ENCODE measurements around the gene MAP3K20.

DNA sequence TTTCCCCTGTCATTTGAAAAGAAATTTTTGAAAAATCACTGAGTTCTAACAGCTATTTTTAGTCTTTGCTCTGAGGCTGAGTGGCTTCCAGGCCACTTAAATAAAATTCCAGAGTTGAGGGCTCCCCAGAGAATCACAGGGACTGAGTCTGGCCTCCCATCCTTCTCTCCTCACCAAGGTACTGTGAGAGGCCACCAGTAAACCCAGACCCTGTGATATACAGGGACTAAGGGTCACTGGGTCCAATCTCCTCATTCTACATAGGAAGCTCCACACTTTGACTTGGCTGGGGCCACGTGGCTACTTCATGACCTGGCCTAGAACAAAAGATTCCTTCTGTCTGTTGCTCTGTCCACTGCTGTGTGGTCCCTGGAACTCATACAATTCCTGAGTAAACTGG lies 155.8 kb downstream of the MAP3K20 start:
- TF ChIP-seq POLR2AphosphoS5 (IDR thresholded peaks at IDR 0.05; ENCODE audit: low read length) (no peak), NFIC (IDR thresholded peaks at IDR 0.05; ENCODE audit: low read depth, low read length) (no peak), RB1 (IDR thresholded peaks at IDR 0.05; ENCODE audit: borderline replicate concordance) (no peak), JUNB (IDR thresholded peaks at IDR 0.05) (no peak), MXI1 (IDR thresholded peaks at IDR 0.05; ENCODE audit: low read depth, low read length) (no peak), ATF7 (IDR thresholded peaks at IDR 0.05; ENCODE audit: low read depth) (no peak), ZNF274 (IDR thresholded peaks at IDR 0.05; ENCODE audit: insufficient read depth, insufficient read length) (no peak), FOXM1 (IDR thresholded peaks at IDR 0.05; ENCODE audit: low read depth, low read length) (no peak), TARDBP (IDR thresholded peaks at IDR 0.05; ENCODE audit: borderline replicate concordance) (no peak)
- TF ChIP-seq, protein P1, sequence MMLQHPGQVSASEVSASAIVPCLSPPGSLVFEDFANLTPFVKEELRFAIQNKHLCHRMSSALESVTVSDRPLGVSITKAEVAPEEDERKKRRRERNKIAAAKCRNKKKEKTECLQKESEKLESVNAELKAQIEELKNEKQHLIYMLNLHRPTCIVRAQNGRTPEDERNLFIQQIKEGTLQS (IDR thresholded peaks at IDR 0.05; ENCODE audit: borderline replicate concordance, extremely low read depth, low read depth, low read length): no peak
- TF ChIP-seq, protein P2, sequence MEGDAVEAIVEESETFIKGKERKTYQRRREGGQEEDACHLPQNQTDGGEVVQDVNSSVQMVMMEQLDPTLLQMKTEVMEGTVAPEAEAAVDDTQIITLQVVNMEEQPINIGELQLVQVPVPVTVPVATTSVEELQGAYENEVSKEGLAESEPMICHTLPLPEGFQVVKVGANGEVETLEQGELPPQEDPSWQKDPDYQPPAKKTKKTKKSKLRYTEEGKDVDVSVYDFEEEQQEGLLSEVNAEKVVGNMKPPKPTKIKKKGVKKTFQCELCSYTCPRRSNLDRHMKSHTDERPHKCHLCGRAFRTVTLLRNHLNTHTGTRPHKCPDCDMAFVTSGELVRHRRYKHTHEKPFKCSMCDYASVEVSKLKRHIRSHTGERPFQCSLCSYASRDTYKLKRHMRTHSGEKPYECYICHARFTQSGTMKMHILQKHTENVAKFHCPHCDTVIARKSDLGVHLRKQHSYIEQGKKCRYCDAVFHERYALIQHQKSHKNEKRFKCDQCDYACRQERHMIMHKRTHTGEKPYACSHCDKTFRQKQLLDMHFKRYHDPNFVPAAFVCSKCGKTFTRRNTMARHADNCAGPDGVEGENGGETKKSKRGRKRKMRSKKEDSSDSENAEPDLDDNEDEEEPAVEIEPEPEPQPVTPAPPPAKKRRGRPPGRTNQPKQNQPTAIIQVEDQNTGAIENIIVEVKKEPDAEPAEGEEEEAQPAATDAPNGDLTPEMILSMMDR (IDR thresholded peaks at IDR 0.05 in 2 of 3, conservative IDR thresholded peaks at IDR 0.05 in 1 of 3; ENCODE audit: control insufficient read depth in 2 of 3, extremely low read depth in 1 of 3, insufficient read depth in 1 of 3, low read depth in 3 of 3, low read length in 3 of 3): no peak
- TF ChIP-seq, protein P3, sequence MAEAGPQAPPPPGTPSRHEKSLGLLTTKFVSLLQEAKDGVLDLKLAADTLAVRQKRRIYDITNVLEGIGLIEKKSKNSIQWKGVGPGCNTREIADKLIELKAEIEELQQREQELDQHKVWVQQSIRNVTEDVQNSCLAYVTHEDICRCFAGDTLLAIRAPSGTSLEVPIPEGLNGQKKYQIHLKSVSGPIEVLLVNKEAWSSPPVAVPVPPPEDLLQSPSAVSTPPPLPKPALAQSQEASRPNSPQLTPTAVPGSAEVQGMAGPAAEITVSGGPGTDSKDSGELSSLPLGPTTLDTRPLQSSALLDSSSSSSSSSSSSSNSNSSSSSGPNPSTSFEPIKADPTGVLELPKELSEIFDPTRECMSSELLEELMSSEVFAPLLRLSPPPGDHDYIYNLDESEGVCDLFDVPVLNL (IDR thresholded peaks at IDR 0.05; ENCODE audit: low read depth, low read length): no peak
